GM18858 (cell line): Measurements from ENCODE around the gene GOLIM4.
"Not testable (repeated sequence)": the region's sequence is repeated elsewhere in the genome, so short reads cannot be mapped to it uniquely, and the experiment has no call there.

Source experiments
- ATAC-seq: cut with Tn5 transposase; IDR thresholded peaks from one replicate; pipeline ENCODE4 v1.9.1; 2021; ENCODE audit not compliant: unreplicated experiment

The GOLIM4 gene

DNA sequence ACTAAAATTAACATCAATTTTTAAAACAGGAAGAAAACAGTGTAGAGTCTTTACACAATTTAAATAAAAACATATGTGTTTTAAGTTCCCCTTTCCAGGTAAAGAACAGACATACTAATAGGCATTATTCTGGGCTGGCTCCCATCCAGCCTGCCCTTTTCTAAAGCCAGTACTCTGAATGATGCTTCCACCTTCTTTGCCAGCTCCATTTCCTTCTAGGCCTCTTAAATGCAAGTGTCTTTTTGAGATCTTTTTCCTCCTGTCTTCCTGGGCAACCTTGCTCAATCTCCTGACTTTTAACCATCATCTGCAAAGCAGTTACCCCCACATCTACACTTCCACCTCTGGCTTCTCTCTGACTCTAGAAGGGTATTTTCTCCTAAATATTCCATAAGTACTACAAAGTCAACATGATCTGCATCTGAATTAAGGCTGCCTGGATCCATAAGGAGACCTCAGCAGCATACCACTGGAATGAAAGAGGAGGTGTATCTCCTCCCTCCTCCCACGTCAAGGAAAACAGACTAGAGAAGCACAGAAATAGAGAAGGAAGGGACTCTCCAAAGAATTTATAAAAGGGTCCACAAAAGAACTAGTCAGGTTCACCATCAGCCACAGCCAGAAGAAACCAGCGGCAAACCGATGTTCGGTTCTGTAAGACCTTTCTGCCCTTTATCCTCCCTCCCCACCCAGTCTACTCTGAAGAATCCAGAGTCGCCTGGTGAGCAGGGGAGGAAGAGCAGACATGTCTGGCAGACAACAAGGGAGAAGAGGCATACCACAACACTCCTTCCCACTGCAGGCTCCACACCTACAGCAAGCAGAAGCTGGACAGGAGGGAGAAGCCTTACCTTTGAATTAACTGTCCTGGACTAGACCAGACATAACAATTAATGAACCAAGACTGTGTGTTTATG, 47.1 kb downstream of the GOLIM4 start:
- ATAC-seq, result no peak

DNA sequence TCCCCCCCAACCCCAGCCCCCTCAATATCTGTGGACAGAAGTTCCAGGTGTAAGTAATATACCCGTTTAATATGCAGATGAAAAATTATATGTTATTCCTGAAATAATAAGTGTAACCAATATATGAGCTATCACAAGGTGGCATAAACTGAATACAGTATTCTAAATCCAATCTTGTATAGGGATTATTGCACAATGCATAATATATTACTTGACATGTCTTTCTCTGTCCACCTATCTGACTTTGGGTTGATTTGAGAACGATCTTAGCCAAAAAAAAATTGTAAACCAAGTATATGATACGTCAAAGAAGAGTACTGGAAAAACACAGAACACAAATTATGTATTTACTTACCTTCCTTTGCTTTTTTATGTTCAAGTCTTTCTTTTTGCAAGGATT, 47.8 kb downstream of the GOLIM4 start:
- no peak for ATAC-seq

DNA sequence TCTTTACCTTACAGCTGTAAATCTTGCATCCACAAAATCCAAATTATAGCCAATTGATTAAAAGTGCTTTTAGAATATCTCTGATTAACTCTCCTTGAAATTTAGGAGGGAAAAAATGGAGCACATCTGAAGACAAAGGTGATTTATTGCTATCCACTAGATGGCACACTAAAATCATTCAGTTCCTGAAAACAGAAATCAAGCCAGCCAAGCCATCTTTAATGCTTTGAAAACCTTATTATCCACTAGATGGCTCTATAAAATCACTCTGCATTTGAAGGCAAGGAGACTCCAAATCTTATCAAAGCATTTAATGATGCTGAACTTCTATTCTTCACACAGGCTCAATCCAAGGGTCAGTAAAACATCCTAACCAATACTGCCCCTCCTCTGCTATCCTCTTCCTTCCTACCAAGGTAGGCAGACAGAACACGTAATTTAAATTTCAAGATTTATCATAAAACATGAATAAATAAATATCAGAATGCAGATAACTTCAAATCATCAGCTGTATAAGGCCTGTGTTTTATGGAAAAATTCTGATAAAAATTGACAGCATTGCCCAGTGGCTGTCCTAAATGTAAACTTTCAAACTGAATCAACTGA, 48.4 kb downstream of the GOLIM4 start:
- ATAC-seq, result peak; percentile 77

DNA sequence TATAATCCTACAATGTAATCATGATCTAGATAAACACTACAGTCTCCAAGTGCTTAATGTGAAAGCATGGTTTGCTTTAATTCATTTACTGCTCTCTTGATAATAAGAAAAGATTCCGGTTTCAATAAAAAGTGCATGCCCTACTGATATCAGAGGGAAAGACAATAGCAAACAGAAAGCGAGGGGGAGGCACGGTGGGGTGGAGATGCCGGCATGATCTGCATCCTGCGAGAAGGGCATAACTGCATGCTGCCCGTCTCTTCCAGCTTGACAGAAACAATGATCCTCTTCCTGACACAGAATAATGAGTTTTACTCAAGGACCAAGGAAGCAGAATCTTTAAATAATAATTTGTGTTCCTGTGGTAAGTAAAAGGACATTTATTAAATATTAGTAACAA, 51.7 kb downstream of the GOLIM4 start:
- no peak for ATAC-seq

DNA sequence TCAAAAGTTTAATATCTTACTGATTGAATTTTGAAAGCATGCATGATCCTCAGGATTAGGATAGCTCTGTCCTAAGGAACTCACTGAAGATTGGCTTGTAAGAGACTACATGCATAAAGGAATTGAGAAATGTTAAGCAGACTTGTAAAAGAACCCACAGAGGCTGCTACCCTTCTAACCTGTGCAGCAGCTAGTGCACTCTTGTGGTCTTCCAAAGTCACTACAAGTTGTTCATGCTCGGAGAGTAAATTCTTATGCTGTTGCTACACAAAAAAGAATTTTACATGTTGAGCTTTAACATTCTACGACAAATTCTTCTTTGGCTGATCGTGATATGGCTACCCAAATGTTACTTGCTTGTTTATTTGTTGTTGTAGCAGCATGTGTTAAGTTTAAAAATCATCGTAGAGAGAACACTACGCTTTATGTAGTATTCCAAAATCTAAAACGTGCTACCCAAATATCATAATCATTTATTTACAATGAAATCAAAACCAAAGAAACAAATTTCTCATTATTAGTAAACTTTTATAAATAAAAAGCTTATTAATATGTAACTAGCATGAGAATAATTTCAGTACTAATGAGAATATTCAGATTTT, 55.0 kb downstream of the GOLIM4 start:
- peak; percentile 84 for ATAC-seq

DNA sequence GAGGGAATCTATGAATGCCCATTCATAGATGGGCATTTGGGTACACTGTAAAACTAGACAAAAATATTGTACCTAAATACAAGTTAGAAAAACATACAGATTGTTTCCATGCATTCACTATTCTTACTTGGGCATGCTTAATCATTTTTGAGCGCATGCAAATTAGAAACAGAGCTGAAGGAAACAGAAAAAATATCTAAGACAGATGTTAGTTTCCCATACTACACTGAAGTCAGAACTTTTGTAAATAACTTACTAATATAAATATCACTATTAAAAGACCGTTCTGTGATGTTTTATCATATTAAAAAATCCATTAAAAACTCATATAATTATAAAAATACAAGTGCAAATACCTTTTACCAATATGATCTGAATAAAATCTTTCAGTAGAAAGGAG, 58.7 kb downstream of the GOLIM4 start:
- no peak for ATAC-seq

DNA sequence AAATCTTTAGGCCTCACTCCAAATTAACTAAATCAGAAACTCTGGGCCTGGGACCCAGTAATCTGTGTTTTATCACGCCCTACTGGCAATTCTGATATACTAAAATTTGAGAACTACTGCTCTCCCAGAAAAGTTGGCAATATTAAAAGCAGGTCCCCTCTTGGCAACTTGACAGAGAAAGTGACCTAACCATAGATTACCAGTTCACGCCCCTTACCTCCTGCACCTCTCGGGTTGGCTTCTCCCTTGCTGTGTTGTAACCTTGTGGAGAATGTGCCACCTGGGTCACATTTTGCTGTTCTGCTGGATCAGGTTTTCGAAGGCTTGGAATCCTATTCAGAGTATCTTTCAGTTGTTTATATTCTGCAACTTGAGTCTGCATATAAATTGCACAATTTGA, 59.1 kb downstream of the GOLIM4 start:
- ATAC-seq, result no peak

DNA sequence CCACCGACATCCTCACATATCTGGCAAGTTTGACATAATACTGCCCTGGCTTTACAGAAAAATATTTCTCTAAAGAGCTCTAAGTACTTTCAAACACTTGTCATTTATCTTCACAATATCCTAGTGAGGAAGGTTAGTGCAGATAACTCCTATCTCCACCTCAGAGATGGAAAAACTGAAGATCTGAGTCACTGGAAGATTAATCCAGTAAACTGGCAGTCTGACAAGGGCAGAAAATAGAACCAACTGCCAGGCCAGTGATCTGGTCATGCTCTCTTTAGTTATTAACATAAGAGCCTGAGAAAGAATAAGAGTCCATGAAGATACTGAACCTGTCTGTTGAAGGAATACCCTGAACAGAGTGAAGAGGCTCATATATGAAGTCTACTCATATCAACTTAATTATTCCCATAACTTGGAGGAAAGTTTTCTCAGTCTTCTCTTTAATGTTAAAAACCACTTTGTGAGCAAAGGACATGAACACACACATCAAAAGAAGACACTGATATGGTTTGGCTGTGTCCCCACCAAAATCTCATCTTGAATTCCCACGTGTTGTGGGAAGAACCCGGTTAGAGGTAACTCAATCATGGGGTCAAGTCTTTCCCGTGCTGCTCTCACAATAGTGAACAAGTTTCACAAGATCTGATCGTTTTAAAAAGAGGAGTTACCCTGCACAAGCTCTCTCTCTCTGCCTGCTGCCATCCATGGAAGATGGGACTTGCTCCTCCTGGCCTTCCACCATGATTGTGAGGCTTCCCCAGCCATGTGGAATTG, 61.4 kb downstream of the GOLIM4 start:
- no peak for ATAC-seq

DNA sequence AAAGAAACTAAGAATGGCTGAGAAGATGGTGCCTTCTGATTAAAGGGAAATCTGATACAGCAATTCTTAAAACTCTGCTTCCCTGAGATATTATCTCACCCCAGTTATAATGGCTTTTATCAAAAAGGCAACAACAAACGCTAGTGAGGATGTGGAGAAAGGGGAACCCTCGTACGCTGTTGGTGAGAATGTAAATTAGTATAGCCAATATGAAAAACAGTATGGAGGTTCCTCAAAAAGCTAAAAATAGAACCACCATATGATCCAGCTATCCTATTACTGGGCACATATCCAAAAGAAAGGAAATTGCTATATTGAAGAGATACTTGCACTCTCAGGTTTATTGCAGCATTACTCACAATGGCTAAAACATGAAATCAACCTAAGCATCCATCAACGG, 65.1 kb downstream of the GOLIM4 start:
- ATAC-seq, result no peak

DNA sequence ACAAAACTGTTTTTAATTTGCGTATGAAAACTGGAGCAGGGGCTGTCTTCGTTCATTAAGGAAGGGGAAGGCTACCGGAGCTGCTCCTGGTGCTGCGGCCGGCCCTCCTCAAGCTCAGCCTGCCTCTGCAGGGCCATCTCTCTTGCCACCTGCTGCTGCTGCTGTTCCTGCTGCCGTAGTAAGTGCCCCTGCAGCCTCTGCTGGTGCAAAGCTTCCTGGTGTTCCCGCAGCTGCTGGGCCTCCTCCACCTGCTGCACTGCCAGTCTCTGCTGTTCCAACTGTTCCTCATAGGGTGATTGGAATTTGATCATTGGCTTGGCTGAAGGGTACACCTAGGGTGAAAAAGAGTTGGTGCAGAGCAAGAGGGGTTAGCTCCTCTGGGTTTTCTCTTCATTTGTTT, 66.0 kb downstream of the GOLIM4 start:
- ATAC-seq, result no peak

DNA sequence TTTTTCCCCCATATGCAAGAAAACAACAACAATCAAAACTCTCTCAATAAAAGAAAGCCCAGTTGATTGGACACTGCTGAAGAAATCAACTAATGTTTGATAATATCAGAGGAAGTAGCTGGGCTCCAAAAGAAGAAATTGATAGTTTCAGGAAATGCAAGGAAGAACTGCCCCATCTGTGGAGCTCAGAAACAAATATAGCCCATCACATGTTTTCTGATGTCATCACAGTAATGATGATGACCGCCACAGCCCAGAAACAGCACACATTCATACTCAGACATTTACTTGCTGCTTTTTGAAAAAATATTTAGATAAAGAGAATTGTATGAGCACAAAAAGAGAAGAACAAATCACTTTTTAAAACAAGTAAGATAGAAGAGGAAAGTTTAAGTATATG, 67.6 kb downstream of the GOLIM4 start:
- ATAC-seq, result no peak

DNA sequence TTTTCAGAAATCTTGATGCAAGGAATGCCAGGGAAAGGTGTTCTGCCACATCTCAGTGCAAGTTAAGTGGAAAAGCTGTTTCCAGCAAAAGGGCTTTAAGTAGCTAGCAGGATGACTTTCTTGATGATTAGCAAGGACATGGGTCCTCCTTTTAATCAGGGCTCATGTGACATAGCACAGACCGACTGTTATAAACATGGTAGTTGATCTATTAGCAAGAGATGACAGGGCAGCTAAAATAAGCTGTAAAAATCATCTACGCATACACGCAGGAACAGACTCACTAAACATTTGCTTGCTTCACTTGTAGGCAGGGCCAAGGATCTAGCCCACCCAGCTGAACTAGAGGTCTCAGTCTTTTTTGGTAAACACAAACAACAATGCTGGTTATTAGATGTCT, 69.0 kb downstream of the GOLIM4 start:
- no peak for ATAC-seq

DNA sequence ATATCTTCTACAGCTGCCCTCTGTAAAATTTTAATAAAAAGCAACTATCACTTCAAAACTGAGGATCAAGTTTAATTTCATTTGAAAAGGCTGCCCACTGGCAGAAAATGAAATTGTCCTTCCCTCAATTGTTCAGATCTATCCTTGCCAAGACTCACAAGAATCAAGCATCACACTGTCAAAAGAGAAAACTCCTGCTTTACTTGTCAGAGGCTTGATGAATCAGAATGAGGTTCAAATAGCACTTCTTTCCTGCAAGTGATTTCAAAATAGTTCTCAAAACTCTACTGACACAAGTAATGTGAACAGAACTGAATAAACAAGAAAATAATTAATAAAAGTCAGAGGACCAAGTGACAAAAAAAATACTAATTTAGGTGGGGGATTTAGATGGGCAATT, 70.6 kb downstream of the GOLIM4 start:
- ATAC-seq, result no peak

DNA sequence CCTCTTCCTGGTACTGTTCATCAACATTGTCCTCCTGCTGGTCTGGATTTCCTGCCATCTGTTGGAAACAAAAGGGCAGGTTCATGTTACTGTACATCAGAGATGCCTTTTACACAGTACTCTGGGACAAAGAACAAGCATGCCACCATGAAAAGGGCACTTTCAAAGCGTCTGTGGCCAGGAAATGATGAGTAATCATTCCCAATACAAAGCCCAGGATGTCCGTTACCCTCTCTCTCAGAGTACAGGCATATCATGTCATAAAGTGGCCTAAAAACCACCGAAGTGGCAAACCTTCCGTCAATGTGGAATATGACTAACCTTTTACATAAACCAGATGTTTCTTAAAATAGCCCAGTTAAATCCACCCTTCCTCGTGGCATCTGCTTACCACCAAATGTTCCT, 71.2 kb downstream of the GOLIM4 start:
- peak; percentile 54 for ATAC-seq

DNA sequence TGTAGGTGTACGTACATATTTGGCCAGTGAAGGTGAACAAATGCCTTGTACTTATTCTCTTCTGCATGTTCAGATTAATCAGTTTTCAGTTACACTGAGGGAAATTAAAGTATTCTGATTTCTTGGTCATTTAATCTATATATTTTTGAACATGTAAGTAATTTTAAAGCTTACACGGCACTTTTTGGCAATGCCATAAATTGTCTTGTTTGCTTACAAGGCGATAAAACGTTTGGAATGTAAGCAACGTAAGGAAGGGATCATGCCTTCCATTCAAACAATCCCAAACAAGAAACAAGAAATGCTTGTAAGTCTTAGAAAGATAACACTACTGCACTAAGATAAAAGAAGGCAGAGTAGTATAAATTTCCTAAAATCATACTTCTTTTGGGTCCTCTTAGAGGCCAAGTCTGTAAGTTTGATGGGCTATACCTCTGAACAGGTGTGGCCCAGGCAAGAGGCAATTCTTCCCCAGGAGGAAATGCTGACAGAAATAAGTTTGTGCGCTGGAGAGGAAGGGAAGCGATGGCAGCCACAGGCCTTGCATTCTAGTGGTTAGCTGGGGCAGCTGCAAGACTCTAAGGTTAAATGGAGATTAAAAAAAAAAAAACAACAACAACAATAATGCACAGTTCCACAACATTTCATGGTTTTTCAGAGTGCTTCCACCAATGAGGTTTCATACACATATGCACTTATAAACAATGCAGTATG, 73.8 kb downstream of the GOLIM4 start:
- no peak for ATAC-seq

DNA sequence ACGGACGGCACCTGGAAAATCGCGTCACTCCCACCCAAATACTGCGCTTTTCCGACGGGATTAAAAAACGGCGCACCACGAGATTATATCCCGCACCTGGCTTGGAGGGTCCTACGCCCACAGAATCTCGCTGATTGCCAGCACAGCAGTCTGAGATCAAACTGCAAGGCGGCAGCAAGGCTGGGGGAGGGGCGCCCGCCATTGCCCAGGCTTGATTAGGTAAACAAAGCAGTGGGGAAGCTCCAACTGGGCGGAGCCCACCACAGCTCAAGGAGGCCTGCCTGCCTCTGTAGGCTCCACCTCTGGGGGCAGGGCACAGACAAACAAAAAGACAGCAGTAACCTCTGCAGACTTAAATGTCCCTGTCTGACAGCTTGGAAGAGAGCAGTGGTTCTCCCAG, 84.4 kb downstream of the GOLIM4 start:
- not testable (repeated sequence) for ATAC-seq

DNA sequence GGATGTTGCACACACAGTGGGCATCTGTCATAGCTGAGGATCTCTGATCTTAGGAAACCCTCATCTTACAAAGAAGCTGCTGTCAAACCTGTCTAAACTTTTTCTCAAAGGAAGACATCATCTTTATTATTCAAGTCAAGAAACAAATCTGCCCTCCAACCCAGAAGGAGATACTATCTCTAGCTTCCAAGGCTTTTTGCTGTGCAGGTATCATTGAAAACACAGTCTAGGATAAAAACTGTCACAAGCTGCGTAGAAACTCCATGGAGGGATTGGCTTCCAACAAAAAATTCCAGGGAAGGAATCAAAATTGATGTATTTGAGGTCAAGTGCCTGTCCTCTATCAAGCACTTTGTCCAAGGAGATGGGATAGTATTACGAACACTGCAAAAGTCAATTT, 89.1 kb downstream of the GOLIM4 start:
- ATAC-seq, result no peak

DNA sequence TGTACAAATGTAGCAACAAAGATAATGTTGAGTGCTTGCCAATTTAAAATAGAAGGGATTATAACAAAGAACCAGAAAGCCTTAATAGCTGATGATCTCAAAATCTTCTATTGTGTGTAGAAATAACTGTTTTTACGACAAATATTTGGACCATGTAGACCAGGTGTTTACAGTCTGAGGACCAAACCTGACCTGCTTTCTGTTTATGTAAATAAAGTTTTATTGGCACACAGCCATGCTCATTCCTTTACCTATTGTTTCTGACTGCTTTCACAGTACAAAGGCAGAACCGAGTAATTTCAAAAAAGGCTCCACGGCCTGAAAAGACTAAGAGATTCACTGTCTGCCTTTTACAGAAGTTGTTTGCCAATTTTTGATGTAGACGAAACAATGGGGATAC, 91.8 kb downstream of the GOLIM4 start:
- no peak for ATAC-seq

DNA sequence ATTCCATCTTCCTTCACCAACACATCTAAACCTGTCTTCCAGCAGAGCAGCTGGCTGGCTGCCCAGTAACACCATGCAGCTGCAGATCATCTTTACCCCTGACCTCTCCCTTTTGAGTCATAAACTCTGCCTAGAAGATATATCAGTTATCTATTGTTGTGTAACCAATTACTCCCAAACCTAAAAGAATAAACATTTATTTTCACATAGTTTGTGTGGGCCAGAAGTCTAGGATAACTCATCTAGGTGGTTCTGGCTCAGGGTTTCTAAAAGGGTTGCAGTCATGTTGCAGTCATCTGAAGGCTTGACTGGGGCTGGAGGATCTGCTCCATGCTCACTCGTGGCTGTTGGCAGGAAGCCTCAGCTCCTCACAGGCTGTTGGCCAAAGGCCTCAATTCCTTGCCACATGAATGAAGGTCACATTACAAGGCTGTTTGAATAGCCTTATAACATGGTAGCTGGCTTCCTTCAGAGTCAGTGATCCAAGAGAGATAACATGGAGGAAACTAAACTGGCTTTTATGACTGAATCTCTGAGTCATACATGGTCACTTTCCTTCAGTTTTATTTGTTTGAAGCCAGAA, 92.8 kb downstream of the GOLIM4 start:
- no peak for ATAC-seq

DNA sequence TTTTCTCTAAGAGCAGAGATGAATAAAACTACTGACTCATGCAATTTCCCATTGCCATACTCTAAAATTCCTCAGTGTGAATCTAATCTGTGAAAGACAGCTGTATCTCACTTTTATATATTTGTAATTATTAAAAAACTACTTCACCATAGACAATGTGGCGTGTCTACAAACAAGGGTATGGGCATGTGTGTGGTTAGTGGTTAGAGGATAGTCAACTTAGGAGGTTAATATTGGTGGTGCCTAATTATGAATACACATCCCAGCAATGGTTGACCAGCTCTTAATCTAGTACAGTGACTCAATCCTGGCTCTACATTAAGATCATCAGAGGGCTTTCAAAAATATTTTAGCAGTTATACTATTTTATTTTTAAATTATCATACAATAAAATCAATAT, 94.5 kb downstream of the GOLIM4 start:
- ATAC-seq, result no peak
